HCT116 (cell line): ENCODE data around the gene ACSL3. TPM values are rescaled to one million over a fixed set of nuclear protein-coding genes. Genes with fewer than 3 reads are reported as not detected.

Source experiments
- ATAC-seq: fragments of 200-7000 bp; cut with Tn5 transposase; 2 replicates; pipeline ENCODE4 v1.9.1; 2020; ENCODE audit warnings: mild to moderate bottlenecking, moderate library complexity
- BruUV-seq: library from RNA; stranded (reverse); fragments of 400-500 nt; replicated peaks from 2 replicates; lab custom pipeline; 2021; lab: Mats Ljungman, UMichigan
- CTCF ChIA-PET: fragments of 300-600 bp; sonication (Branson Sonifier 250); formaldehyde crosslinking; loops from one replicate; lab custom pipeline; 2021; ENCODE audit warnings: antibody characterized with exemption; lab: Charles Lee
- POLR2A ChIA-PET: fragments of 300-600, 350-600 bp; sonication (Branson Sonifier 250); formaldehyde crosslinking; loops from one replicate; lab custom pipeline; 2021; ENCODE audit warnings: antibody characterized with exemption; lab: Charles Lee
- RAD21 ChIA-PET, 2 experiments: fragments of 300-600 bp; sonication (Branson Sonifier 250); formaldehyde crosslinking; loops; one replicate each; lab custom pipeline; 2023; ENCODE audit warnings: low total read pairs in 2 of 2; ENCODE audit not compliant: uncharacterized antibody in 2 of 2, unreplicated experiment in 2 of 2, low non-redundant PET in 1 of 2; lab: Charles Lee
- DNase-seq: peaks from one replicate; pipeline ENCODE4 v3.0.0-alpha.2; 2010; ENCODE audit warnings: low read depth, low spot score
- H2AFZ ChIP-seq: fragments of 200-600 bp; shearing (Covaris generic), sonication (generic); 2 replicates; pipeline ENCODE4 v1.6.1; 2017; ENCODE audit warnings: low read depth, mixed run types, mixed read lengths, antibody characterized with exemption, low read length; ENCODE audit not compliant: poor library complexity, severe bottlenecking
- H3K27ac ChIP-seq: 2 replicates; pipeline ENCODE4 v1.5.1; 2012; ENCODE audit warnings: low read depth, low read length
- H3K27me3 ChIP-seq: fragments of 200-600 bp; sonication (generic); 2 replicates; pipeline ENCODE4 v1.6.1; 2016; ENCODE audit warnings: mixed run types, low read length, mixed read lengths; ENCODE audit not compliant: insufficient read depth
- H3K36me3 ChIP-seq, 2 experiments: fragments of 200-500 bp in 1 of 2; fragments of 200-600 bp in 1 of 2; sonication (Bioruptor generic) in 1 of 2; sonication (generic) in 1 of 2; 2 replicates each; pipeline versions ENCODE4 v1.5.1 to v1.6.1; 2014 to 2016; ENCODE audit warnings: low read length in 2 of 2, inconsistent platforms in 1 of 2, mixed read lengths in 1 of 2, mixed run types in 1 of 2; ENCODE audit not compliant: insufficient read depth in 2 of 2, control insufficient read depth in 1 of 2
- H3K4me1 ChIP-seq, 2 experiments: fragments of 200-600 bp in 1 of 2; sonication (generic) in 1 of 2; 2 replicates each; pipeline versions ENCODE4 v1.5.1 to v1.6.1; 2012 to 2017; ENCODE audit warnings: low read length in 2 of 2, inconsistent platforms in 1 of 2, mild to moderate bottlenecking in 1 of 2, mixed read lengths in 1 of 2, mixed run types in 1 of 2, moderate library complexity in 1 of 2; ENCODE audit not compliant: insufficient read depth in 2 of 2, control insufficient read depth in 1 of 2
- H3K4me2 ChIP-seq: fragments of 200-600 bp; sonication (generic); 2 replicates; pipeline ENCODE4 v1.6.1; 2017; ENCODE audit warnings: mixed run types, low read length, mixed read lengths
- H3K4me3 ChIP-seq, 2 experiments: fragments of 200-600 bp in 1 of 2; sonication (generic) in 1 of 2; replicated peaks in 1 of 2; 2 replicates each; pipeline ENCODE4 v1.5.1; 2011 to 2016; ENCODE audit warnings: low read length in 2 of 2, control low read depth in 1 of 2, low read depth in 1 of 2, mild to moderate bottlenecking in 1 of 2, mixed read lengths in 1 of 2, mixed run types in 1 of 2
- H3K79me2 ChIP-seq: fragments of 200-600 bp; sonication (generic); 2 replicates; pipeline ENCODE4 v1.6.1; 2017; ENCODE audit warnings: mild to moderate bottlenecking, mixed run types, low read length, moderate library complexity, mixed read lengths; ENCODE audit not compliant: insufficient read depth
- H3K9ac ChIP-seq: fragments of 200-600 bp; sonication (generic); 2 replicates; pipeline ENCODE4 v1.6.1; 2016; ENCODE audit warnings: low read length, mixed read lengths
- H3K9me2 ChIP-seq: fragments of 200-600 bp; sonication (generic), shearing (Covaris generic); 2 replicates; pipeline ENCODE4 v1.6.1; 2017; ENCODE audit warnings: mixed run types, mild to moderate bottlenecking, moderate library complexity; ENCODE audit not compliant: insufficient read depth
- H3K9me3 ChIP-seq, 2 experiments: fragments of 200-500 bp in 1 of 2; fragments of 200-600 bp in 1 of 2; sonication (Bioruptor generic) in 1 of 2; sonication (generic) in 1 of 2; 2 replicates each; pipeline ENCODE4 v1.6.1; 2014 to 2017; ENCODE audit warnings: low read length in 2 of 2, mixed read lengths in 2 of 2, inconsistent platforms in 1 of 2, low read depth in 1 of 2, mild to moderate bottlenecking in 1 of 2, mixed run types in 1 of 2, moderate library complexity in 1 of 2; ENCODE audit not compliant: control insufficient read depth in 1 of 2, insufficient read depth in 1 of 2
- H4K20me1 ChIP-seq: fragments of 200-600 bp; sonication (generic), shearing (Covaris generic); 2 replicates; pipeline ENCODE4 v1.6.1; 2017; ENCODE audit warnings: mixed run types, mild to moderate bottlenecking, moderate library complexity; ENCODE audit not compliant: insufficient read depth
- CEBPB ChIP-seq: IDR thresholded peaks from 2 replicates; pipeline ENCODE4 v1.6.1; 2012; ENCODE audit warnings: low read depth
- EGR1 ChIP-seq: IDR thresholded peaks from 2 replicates; pipeline ENCODE4 v1.6.1; 2012; ENCODE audit warnings: low read depth
- ELF1 ChIP-seq: IDR thresholded peaks from 2 replicates; pipeline ENCODE4 v1.6.1; 2012; ENCODE audit warnings: low read depth, borderline replicate concordance
- EZH2 ChIP-seq: fragments of 200-600 bp; sonication (generic); IDR thresholded peaks from 2 replicates; pipeline ENCODE4 v1.6.1; 2017; ENCODE audit warnings: antibody characterized with exemption, mixed run types
- EZH2phosphoT487 ChIP-seq: fragments of 200-600 bp; IDR thresholded peaks from 2 replicates; pipeline ENCODE4 v1.6.1; 2018; ENCODE audit warnings: antibody characterized with exemption, borderline replicate concordance
- FOSL1 ChIP-seq: IDR thresholded peaks from 2 replicates; pipeline ENCODE4 v1.6.1; 2012; ENCODE audit warnings: low read depth
- POLR2AphosphoS5 ChIP-seq: IDR thresholded peaks from 2 replicates; pipeline ENCODE4 v1.6.1; 2011; ENCODE audit warnings: mild to moderate bottlenecking, low read depth, low read length, moderate library complexity
- RAD21 ChIP-seq: IDR thresholded peaks from 2 replicates; pipeline ENCODE4 v1.6.1; 2012; ENCODE audit warnings: low read depth, mild to moderate bottlenecking
- SRF ChIP-seq: IDR thresholded peaks from 2 replicates; pipeline ENCODE4 v1.6.1; 2012; ENCODE audit warnings: low read depth
- YY1 ChIP-seq: IDR thresholded peaks from 2 replicates; pipeline ENCODE4 v1.6.1; 2011; ENCODE audit warnings: low read length, low read depth, moderate library complexity, mild to moderate bottlenecking; ENCODE audit not compliant: insufficient replicate concordance; ENCODE audit errors: extremely low read depth
- ZNF274 ChIP-seq: fragments of 200-500 bp; sonication (Bioruptor generic); IDR thresholded peaks from 2 replicates; pipeline ENCODE4 v1.6.1; 2014; ENCODE audit warnings: mild to moderate bottlenecking, low read depth, low read length, inconsistent platforms
- intact Hi-C: fragments of 100-400 bp; cut with micrococcal nuclease; formaldehyde crosslinking; loops from 2 replicates; pipeline ENCODE4 v1.10.0; 2022
- total RNA-seq: library from RNA; stranded (reverse); gene quantifications from one replicate; pipeline ENCODE4 v1.2.1, GENCODE V29; 2021; ENCODE audit not compliant: unreplicated experiment
- TF ChIP-seq, protein P1 (sequence below): IDR thresholded peaks from 2 replicates; pipeline ENCODE4 v1.6.1; 2012; ENCODE audit warnings: low read depth
- TF ChIP-seq, protein P2 (sequence below): IDR thresholded peaks from 2 replicates; pipeline ENCODE4 v1.6.1; 2011; ENCODE audit warnings: mild to moderate bottlenecking, low read length, moderate library complexity; ENCODE audit not compliant: insufficient replicate concordance; ENCODE audit errors: extremely low read depth
- TF ChIP-seq, protein P3 (sequence below): IDR thresholded peaks from 2 replicates; pipeline ENCODE4 v1.6.1; 2012

ACSL3 gene
- total RNA-seq, 1 experiment from 2014 or later = 142 TPM

DNA sequence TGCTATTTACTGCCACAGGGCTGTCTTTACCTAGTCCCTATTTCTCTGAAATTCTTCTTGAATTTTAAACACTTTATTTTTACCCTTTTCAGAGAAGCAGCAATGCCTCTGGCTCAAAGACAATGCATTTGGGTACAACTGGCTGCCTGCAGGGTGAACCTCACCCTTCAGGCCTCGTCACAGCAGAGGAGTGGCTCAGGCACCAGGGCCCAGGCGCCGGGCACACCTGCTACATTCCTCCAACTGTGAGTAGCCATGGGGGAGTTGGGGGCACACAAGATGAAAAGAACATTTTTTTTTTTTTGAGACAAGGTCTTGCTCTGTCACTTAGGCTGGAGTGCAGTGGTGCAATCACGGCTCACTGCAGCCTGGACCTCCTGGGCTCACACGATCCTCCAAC lies 116.3 kb downstream of the ACSL3 start:
- H3K4me1 ChIP-seq = peaks cover 6 to 17% of the 10 kb centered on the region in 2 experiments; a peak in 2 of 4 replicates
- BruUV-seq = no TSS peak
- no peak overlapping the region for H3K4me3 ChIP-seq
- no peak overlapping the region for H3K27ac ChIP-seq
- RAD21 ChIA-PET = no interaction called here
- no peaks in the 10 kb centered on the region for H4K20me1 ChIP-seq
- no peaks in the 10 kb centered on the region for H3K9me2 ChIP-seq
- CTCF ChIA-PET = no interaction called here
- DNase-seq (no peak), ATAC-seq (no peak)
- no peak for TF ChIP-seq FOSL1
- no peak for TF ChIP-seq EZH2
- no peak for TF ChIP-seq YY1
- TF ChIP-seq, protein P1, sequence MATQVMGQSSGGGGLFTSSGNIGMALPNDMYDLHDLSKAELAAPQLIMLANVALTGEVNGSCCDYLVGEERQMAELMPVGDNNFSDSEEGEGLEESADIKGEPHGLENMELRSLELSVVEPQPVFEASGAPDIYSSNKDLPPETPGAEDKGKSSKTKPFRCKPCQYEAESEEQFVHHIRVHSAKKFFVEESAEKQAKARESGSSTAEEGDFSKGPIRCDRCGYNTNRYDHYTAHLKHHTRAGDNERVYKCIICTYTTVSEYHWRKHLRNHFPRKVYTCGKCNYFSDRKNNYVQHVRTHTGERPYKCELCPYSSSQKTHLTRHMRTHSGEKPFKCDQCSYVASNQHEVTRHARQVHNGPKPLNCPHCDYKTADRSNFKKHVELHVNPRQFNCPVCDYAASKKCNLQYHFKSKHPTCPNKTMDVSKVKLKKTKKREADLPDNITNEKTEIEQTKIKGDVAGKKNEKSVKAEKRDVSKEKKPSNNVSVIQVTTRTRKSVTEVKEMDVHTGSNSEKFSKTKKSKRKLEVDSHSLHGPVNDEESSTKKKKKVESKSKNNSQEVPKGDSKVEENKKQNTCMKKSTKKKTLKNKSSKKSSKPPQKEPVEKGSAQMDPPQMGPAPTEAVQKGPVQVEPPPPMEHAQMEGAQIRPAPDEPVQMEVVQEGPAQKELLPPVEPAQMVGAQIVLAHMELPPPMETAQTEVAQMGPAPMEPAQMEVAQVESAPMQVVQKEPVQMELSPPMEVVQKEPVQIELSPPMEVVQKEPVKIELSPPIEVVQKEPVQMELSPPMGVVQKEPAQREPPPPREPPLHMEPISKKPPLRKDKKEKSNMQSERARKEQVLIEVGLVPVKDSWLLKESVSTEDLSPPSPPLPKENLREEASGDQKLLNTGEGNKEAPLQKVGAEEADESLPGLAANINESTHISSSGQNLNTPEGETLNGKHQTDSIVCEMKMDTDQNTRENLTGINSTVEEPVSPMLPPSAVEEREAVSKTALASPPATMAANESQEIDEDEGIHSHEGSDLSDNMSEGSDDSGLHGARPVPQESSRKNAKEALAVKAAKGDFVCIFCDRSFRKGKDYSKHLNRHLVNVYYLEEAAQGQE = no peak
- TF ChIP-seq EGR1 = no peak
- TF ChIP-seq, protein P2, sequence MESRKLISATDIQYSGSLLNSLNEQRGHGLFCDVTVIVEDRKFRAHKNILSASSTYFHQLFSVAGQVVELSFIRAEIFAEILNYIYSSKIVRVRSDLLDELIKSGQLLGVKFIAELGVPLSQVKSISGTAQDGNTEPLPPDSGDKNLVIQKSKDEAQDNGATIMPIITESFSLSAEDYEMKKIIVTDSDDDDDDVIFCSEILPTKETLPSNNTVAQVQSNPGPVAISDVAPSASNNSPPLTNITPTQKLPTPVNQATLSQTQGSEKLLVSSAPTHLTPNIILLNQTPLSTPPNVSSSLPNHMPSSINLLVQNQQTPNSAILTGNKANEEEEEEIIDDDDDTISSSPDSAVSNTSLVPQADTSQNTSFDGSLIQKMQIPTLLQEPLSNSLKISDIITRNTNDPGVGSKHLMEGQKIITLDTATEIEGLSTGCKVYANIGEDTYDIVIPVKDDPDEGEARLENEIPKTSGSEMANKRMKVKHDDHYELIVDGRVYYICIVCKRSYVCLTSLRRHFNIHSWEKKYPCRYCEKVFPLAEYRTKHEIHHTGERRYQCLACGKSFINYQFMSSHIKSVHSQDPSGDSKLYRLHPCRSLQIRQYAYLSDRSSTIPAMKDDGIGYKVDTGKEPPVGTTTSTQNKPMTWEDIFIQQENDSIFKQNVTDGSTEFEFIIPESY = no peak
- no peak for TF ChIP-seq EZH2phosphoT487
- TF ChIP-seq, protein P3, sequence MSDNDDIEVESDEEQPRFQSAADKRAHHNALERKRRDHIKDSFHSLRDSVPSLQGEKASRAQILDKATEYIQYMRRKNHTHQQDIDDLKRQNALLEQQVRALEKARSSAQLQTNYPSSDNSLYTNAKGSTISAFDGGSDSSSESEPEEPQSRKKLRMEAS = no peak
- TF ChIP-seq CEBPB = no peak
- TF ChIP-seq ELF1 = no peak
- no peak for TF ChIP-seq SRF
- no peak for TF ChIP-seq POLR2AphosphoS5
- no peak for TF ChIP-seq RAD21
- TF ChIP-seq ZNF274 = no peak
- H3K9me3 ChIP-seq = no peaks in the 10 kb centered on the region
- H3K9ac ChIP-seq = no peak overlapping the region
- intact Hi-C loops = loop anchor here (10.0 kb wide), 2 partner anchors 548 to 988 kb away; no protein-coding TSS in a partner anchor
- H3K36me3 ChIP-seq = no peaks in the 10 kb centered on the region
- POLR2A ChIA-PET = no interaction called here
- no peak overlapping the region for H3K4me2 ChIP-seq
- H2AFZ ChIP-seq = no peak overlapping the region
- H3K27me3 ChIP-seq = no peaks in the 10 kb centered on the region
- H3K79me2 ChIP-seq = no peaks in the 10 kb centered on the region
